Measurements from ENCODE around the gene CBX3.
A peak's percentile ranks its signal among the peaks of the same experiment; 100 is the strongest.
"Not testable (repeated sequence)": the region's sequence is repeated elsewhere in the genome, so short reads cannot be mapped to it uniquely, and the experiment has no call there.

The CBX3 gene

GRCh38 chr7:26201247-26202018 lies at the start of gene CBX3:
TSS of gene CBX3 (plus strand) at chr7:26201745. CDS start at chr7:26202999, 1,254 bp downstream.
- TF ChIP-seq POLR2A (IDR thresholded peaks at IDR 0.05; ENCODE audit: low read depth, low read length): peak; percentile 94
- DNase-seq (ENCODE audit: insufficient read length, low spot score): peak; percentile 91
- FAIRE-seq: peak; percentile 77

- DNase-seq (ENCODE audit: insufficient read length, low spot score) (peak; percentile 96), FAIRE-seq (no peak)
- peak; percentile 51 for TF ChIP-seq POLR2A (IDR thresholded peaks at IDR 0.05; ENCODE audit: low read depth, low read length)
Measured at GRCh38 chr7:26151953-26152781, 49.4 kb upstream of the CBX3 start, which contains the start of gene NFE2L3. TSS of gene NFE2L3 (plus strand) at chr7:26152198. CDS start at chr7:26152499, 301 bp downstream.

GRCh38 chr7:26152782-26153240 lies 48.7 kb upstream of the CBX3 start:
- DNase-seq (ENCODE audit: insufficient read length, low spot score); FAIRE-seq: not testable (repeated sequence)

GRCh38 chr7:26153241-26153822 lies 48.2 kb upstream of the CBX3 start:
- DNase-seq (ENCODE audit: insufficient read length, low spot score): no peak
- no peak for FAIRE-seq
- TF ChIP-seq POLR2A (IDR thresholded peaks at IDR 0.05; ENCODE audit: low read depth, low read length): no peak

GRCh38 chr7:26153823-26154783 lies 47.4 kb upstream of the CBX3 start:
- FAIRE-seq (peak; percentile 76), DNase-seq (ENCODE audit: insufficient read length, low spot score) (peak; percentile 94)

GRCh38 chr7:26155531-26156375 lies 45.8 kb upstream of the CBX3 start:
- TF ChIP-seq POLR2A (IDR thresholded peaks at IDR 0.05; ENCODE audit: low read depth, low read length): no peak
- peak; percentile 80 for FAIRE-seq
- peak; percentile 55 for DNase-seq (ENCODE audit: insufficient read length, low spot score)

More at GRCh38 chr7:26153823-26154783, 47.4 kb upstream of the CBX3 start:
- TF ChIP-seq POLR2A (IDR thresholded peaks at IDR 0.05; ENCODE audit: low read depth, low read length): no peak

- FAIRE-seq (peak; percentile 64), DNase-seq (ENCODE audit: insufficient read length, low spot score) (peak; percentile 57)
- no peak for TF ChIP-seq POLR2A (IDR thresholded peaks at IDR 0.05; ENCODE audit: low read depth, low read length)
Measured at GRCh38 chr7:26156451-26157420, 44.8 kb upstream of the CBX3 start.

GRCh38 chr7:26157520-26158105 lies 43.9 kb upstream of the CBX3 start:
- DNase-seq (ENCODE audit: insufficient read length, low spot score): no peak
- TF ChIP-seq POLR2A (IDR thresholded peaks at IDR 0.05; ENCODE audit: low read depth, low read length): no peak
- FAIRE-seq: no peak

- peak; percentile 20 for FAIRE-seq
- peak; percentile 32 for DNase-seq (ENCODE audit: insufficient read length, low spot score)
Measured at GRCh38 chr7:26159243-26159642, 42.3 kb upstream of the CBX3 start.

GRCh38 chr7:26160896-26161295 lies 40.6 kb upstream of the CBX3 start:
- TF ChIP-seq POLR2A (IDR thresholded peaks at IDR 0.05; ENCODE audit: low read depth, low read length): no peak
- FAIRE-seq (no peak), DNase-seq (ENCODE audit: insufficient read length, low spot score) (no peak)

More at GRCh38 chr7:26159243-26159642, 42.3 kb upstream of the CBX3 start:
- no peak for TF ChIP-seq POLR2A (IDR thresholded peaks at IDR 0.05; ENCODE audit: low read depth, low read length)

- FAIRE-seq: no peak
- no peak for TF ChIP-seq POLR2A (IDR thresholded peaks at IDR 0.05; ENCODE audit: low read depth, low read length)
- DNase-seq (ENCODE audit: insufficient read length, low spot score): no peak
Measured at GRCh38 chr7:26162431-26162830, 39.1 kb upstream of the CBX3 start.

- DNase-seq (ENCODE audit: insufficient read length, low spot score); FAIRE-seq: not testable (repeated sequence)
Measured at GRCh38 chr7:26163804-26164203, 37.7 kb upstream of the CBX3 start.

All from H54 (cell line).